GM12875 (cell line): ENCODE measurements around the gene POLE.

Source experiments
- H3K4me3 ChIP-seq: one replicate; pipeline ENCODE4 v1.5.1; 2011; ENCODE audit warnings: low read depth, low read length, control low read depth
- CTCF ChIP-seq: IDR thresholded peaks from 2 replicates; pipeline ENCODE4 v1.5.1; 2011; ENCODE audit warnings: low read depth, mild to moderate bottlenecking, control low read depth, inconsistent platforms, low read length, moderate library complexity, borderline replicate concordance; ENCODE audit not compliant: insufficient read depth

Gene POLE

GRCh38 chr12:132687211-132688164 lies at the start of gene POLE, which contains the start of gene PXMP2:
Gene POLE, minus strand, starts transcription at chr12:132687342. Its CDS starts 27 bp downstream, at chr12:132687315.
Gene PXMP2, plus strand, starts transcription at chr12:132687587. Its CDS starts 84 bp downstream, at chr12:132687671.
- peak within 1 kb of the TSS; percentile 78 for H3K4me3 ChIP-seq
- TF ChIP-seq CTCF = no peak

GRCh38 chr12:132736913-132737312 lies 49.8 kb upstream of the POLE start:
- no peak for TF ChIP-seq CTCF
- no peak overlapping the region for H3K4me3 ChIP-seq

- H3K4me3 ChIP-seq = no peak overlapping the region
- no peak for TF ChIP-seq CTCF
These were observed 49.2 kb upstream of the POLE start for GRCh38 chr12:132736378-132736777.

GRCh38 chr12:132735496-132735895 lies 48.4 kb upstream of the POLE start:
- TF ChIP-seq CTCF = no peak
- no peak overlapping the region for H3K4me3 ChIP-seq

- TF ChIP-seq CTCF = no peak
- no peak overlapping the region for H3K4me3 ChIP-seq
These were observed 47.1 kb upstream of the POLE start for GRCh38 chr12:132734206-132734605.

GRCh38 chr12:132731574-132731973 lies 44.4 kb upstream of the POLE start:
- no peak overlapping the region for H3K4me3 ChIP-seq
- no peak for TF ChIP-seq CTCF

GRCh38 chr12:132730353-132730752 lies 43.2 kb upstream of the POLE start:
- no peak overlapping the region for H3K4me3 ChIP-seq
- TF ChIP-seq CTCF = no peak
